K562 (cell line): ENCODE data around the gene SLC2A4. TPM values are rescaled to one million over a fixed set of nuclear protein-coding genes. Genes with fewer than 3 reads are reported as not detected.

Source experiments
- BMI1 ChIP-seq: fragments of 150-350 bp; IDR thresholded peaks from 2 replicates; pipeline ENCODE4 v1.6.1; 2014; ENCODE audit warnings: low read length
- CHCHD3 ChIP-seq: fragments of 250-450 bp; sonication (Bioruptor Pico); IDR thresholded peaks from 2 replicates; pipeline ENCODE4 v2.1.2; 2022; ENCODE audit warnings: mild to moderate bottlenecking
- DNMT1 ChIP-seq: fragments of 450-650 bp; IDR thresholded peaks from 2 replicates; pipeline ENCODE4 v1.6.1; 2016; ENCODE audit warnings: antibody characterized with exemption, mild to moderate bottlenecking
- FOSL1 ChIP-seq: fragments of 200-800 bp; sonication (Bioruptor generic); conservative IDR thresholded peaks from 2 replicates; pipeline ENCODE4 v1.6.1; 2016; ENCODE audit warnings: missing genetic modification characterization, missing compliant biosample characterization
- FOXA3 ChIP-seq, 2 experiments: fragments of 450-650 bp in 1 of 2; sonication (generic) in 1 of 2; formaldehyde crosslinking; IDR thresholded peaks in 1 of 2; conservative IDR thresholded peaks in 1 of 2; 2 replicates each; pipeline versions ENCODE4 v1.4.0 to v1.8.0; 2020 to 2022; ENCODE audit warnings: mild to moderate bottlenecking in 2 of 2, missing genetic modification reagents in 1 of 2
- GABPA ChIP-seq: fragments of 200-800 bp; sonication (Bioruptor generic); conservative IDR thresholded peaks from 2 replicates; pipeline ENCODE4 v1.6.1; 2016; ENCODE audit warnings: low read depth, missing genetic modification characterization, missing compliant biosample characterization
- HCFC1 ChIP-seq: IDR thresholded peaks from 2 replicates; pipeline ENCODE4 v1.6.1; 2012; ENCODE audit warnings: low read depth, low read length, improper control_type of control experiment
- MAFF ChIP-seq: IDR thresholded peaks from 2 replicates; pipeline ENCODE4 v1.6.1; 2012; ENCODE audit warnings: low read length, improper control_type of control experiment
- MCM5 ChIP-seq: fragments of 450-650 bp; IDR thresholded peaks from 2 replicates; pipeline ENCODE4 v1.6.1; 2016; ENCODE audit warnings: low read depth
- NFE2L1 ChIP-seq: fragments of 450-650 bp; IDR thresholded peaks from 2 replicates; pipeline ENCODE4 v1.6.1; 2016; ENCODE audit warnings: missing genetic modification characterization, low read depth, mild to moderate bottlenecking, missing compliant biosample characterization, moderate library complexity, borderline replicate concordance
- NR1H2 ChIP-seq: sonication (generic); formaldehyde crosslinking; IDR thresholded peaks from 2 replicates; pipeline ENCODE4 v1.4.0; 2020; ENCODE audit warnings: mild to moderate bottlenecking, missing genetic modification reagents
- PHF20 ChIP-seq: fragments of 450-650 bp; IDR thresholded peaks from 2 replicates; pipeline ENCODE4 v1.6.1; 2018; ENCODE audit not compliant: partially characterized antibody
- PTTG1 ChIP-seq: fragments of 450-650 bp; IDR thresholded peaks from 2 replicates; pipeline ENCODE4 v1.6.1; 2016; ENCODE audit warnings: low read depth, mild to moderate bottlenecking, missing genetic modification characterization, missing compliant biosample characterization
- RB1 ChIP-seq: fragments of 450-650 bp; IDR thresholded peaks from 2 replicates; pipeline ENCODE4 v1.6.1; 2017; ENCODE audit warnings: low read depth, mild to moderate bottlenecking
- RBFOX2 ChIP-seq: fragments of 200-400 bp; formaldehyde crosslinking; IDR thresholded peaks from 2 replicates; pipeline ENCODE4 v1.6.1; 2017; ENCODE audit warnings: low read depth, mild to moderate bottlenecking, low read length, moderate library complexity
- SIRT6 ChIP-seq: IDR thresholded peaks from one replicate; pipeline ENCODE4 v1.6.1; 2012; ENCODE audit warnings: low read depth, mild to moderate bottlenecking, control low read depth, inconsistent platforms, low read length, moderate library complexity
- TEAD1 ChIP-seq, 2 experiments: fragments of 450-650 bp in 1 of 2; sonication (generic) in 1 of 2; formaldehyde crosslinking; IDR thresholded peaks; 2 replicates each; pipeline versions ENCODE4 v1.4.0 to v1.8.0; 2020 to 2022; ENCODE audit warnings: mild to moderate bottlenecking in 2 of 2, missing genetic modification reagents in 1 of 2
- TEAD4 ChIP-seq, 2 experiments: sonication (generic) in 1 of 2; formaldehyde crosslinking in 1 of 2; IDR thresholded peaks; 2 replicates each; pipeline versions ENCODE4 v1.6.1 to v1.8.0; 2012 to 2022; ENCODE audit warnings: borderline replicate concordance in 1 of 2, inconsistent platforms in 1 of 2, low read length in 1 of 2, mild to moderate bottlenecking in 1 of 2, missing genetic modification reagents in 1 of 2
- TRIM28 ChIP-seq: fragments of 450-650 bp; IDR thresholded peaks from 2 replicates; pipeline ENCODE4 v1.6.1; 2017
- USF1 ChIP-seq: sonication (generic); formaldehyde crosslinking; IDR thresholded peaks from 2 replicates; pipeline ENCODE4 v1.9.0; 2022; ENCODE audit warnings: mild to moderate bottlenecking, missing genetic modification reagents
- ZBTB7A ChIP-seq: IDR thresholded peaks from 2 replicates; pipeline ENCODE4 v1.6.1; 2011; ENCODE audit warnings: low read depth, mild to moderate bottlenecking, low read length, moderate library complexity, borderline replicate concordance; ENCODE audit not compliant: control insufficient read depth
- ZFPM2 ChIP-seq: fragments of 250-450 bp; sonication (Bioruptor Pico); IDR thresholded peaks from 2 replicates; pipeline ENCODE4 v1.5.1; 2022; ENCODE audit warnings: mild to moderate bottlenecking
- ZNF197 ChIP-seq: fragments of 200-800 bp; sonication (Bioruptor generic); IDR thresholded peaks from 2 replicates; pipeline ENCODE4 v1.6.1; 2016; ENCODE audit warnings: low read depth, missing genetic modification characterization, missing compliant biosample characterization
- ZNF23 ChIP-seq: fragments of 250-450 bp; sonication (Bioruptor Pico); IDR thresholded peaks from 2 replicates; pipeline ENCODE4 v1.4.0; 2020; ENCODE audit warnings: mild to moderate bottlenecking
- ZNF274 ChIP-seq: IDR thresholded peaks from 2 replicates; pipeline ENCODE4 v1.6.1; 2011; ENCODE audit warnings: low read depth, mild to moderate bottlenecking, low read length, moderate library complexity, borderline replicate concordance
- ZNF282 ChIP-seq: sonication (generic); formaldehyde crosslinking; IDR thresholded peaks from 2 replicates; pipeline ENCODE4 v1.8.1; 2023; ENCODE audit warnings: missing genetic modification reagents
- ZNF639 ChIP-seq, 2 experiments: fragments of 200-800 bp in 1 of 2; sonication (Bioruptor generic) in 1 of 2; sonication (generic) in 1 of 2; formaldehyde crosslinking in 1 of 2; IDR thresholded peaks in 1 of 2; conservative IDR thresholded peaks in 1 of 2; 2 replicates each; pipeline versions ENCODE4 v1.5.0 to v1.6.1; 2016 to 2020; ENCODE audit warnings: missing compliant biosample characterization in 1 of 2, missing genetic modification characterization in 1 of 2, missing genetic modification reagents in 1 of 2
- polyA plus RNA-seq, 8 experiments: library from polyadenylated mRNA; depleted of rRNA in 4 of 8; stranded (reverse) in 5 of 8; unstranded in 3 of 8; fragments of >200 nt; fragmentation: Nextera tagmentation in 2 of 8; fragmentation: Illumina TruSeq in 1 of 8; extraction: Ambion mirVana in 2 of 8; extraction: Trizol in 1 of 8; gene quantifications; 2 replicates each; pipeline versions ENCODE4 v1.2.1 to v1.2.3, GENCODE V29; 2011 to 2014; ENCODE audit warnings: inconsistent platforms in 1 of 8, missing spikeins in 1 of 8
- total RNA-seq, 7 experiments: library from RNA; depleted of rRNA in 6 of 7; stranded (reverse); fragments of >200 nt in 6 of 7; fragmentation: Illumina TruSeq in 2 of 7; extraction: Trizol in 2 of 7; gene quantifications; 2 replicates each; pipeline versions ENCODE4 v1.2.1 to v1.2.3, GENCODE V29; 2011 to 2021; ENCODE audit warnings: low replicate concordance in 1 of 7

SLC2A4 gene
- total and polyA plus RNA-seq, 9 of the 15 experiments (the other 6 are each of a cell fraction or from before 2014, with no cell fraction given) = 0.74 to 3.5 (median 1.6) TPM

- no peak for TF ChIP-seq USF1 (CRISPR knock-in tag)
- TF ChIP-seq TRIM28 = no peak
- TF ChIP-seq FOXA3 (CRISPR knock-in tag; conservative IDR thresholded peaks at IDR 0.05 in 1 of 2, IDR thresholded peaks at IDR 0.05 in 1 of 2) = no peak
- peak; percentile 81 for TF ChIP-seq RBFOX2
- TF ChIP-seq BMI1 = no peak
- no peak for TF ChIP-seq TEAD4 (IDR thresholded peaks at IDR 0.05; ENCODE audit: low read length)
- TF ChIP-seq TEAD4 (CRISPR knock-in tag; IDR thresholded peaks at IDR 0.05; ENCODE audit: borderline replicate concordance) = no peak
- TF ChIP-seq TEAD1 (CRISPR knock-in tag; IDR thresholded peaks at IDR 0.05) = no peak
- TF ChIP-seq HCFC1 = no peak
- no peak for TF ChIP-seq MCM5
- TF ChIP-seq MAFF = no peak
- no peak for TF ChIP-seq NR1H2 (CRISPR knock-in tag)
- TF ChIP-seq CHCHD3 (CRISPR knock-in tag) = no peak
- TF ChIP-seq ZNF639 (CRISPR knock-in tag; conservative IDR thresholded peaks at IDR 0.05 in 1 of 2, IDR thresholded peaks at IDR 0.05 in 1 of 2) = peak in 1 of 2 experiments; percentile 31; a peak in 1 of 4 replicates
- 0 out of 2 replicates have a peak, but pooled peaks have one; percentile 22 for TF ChIP-seq RB1
- no peak for TF ChIP-seq ZNF197
- no peak for TF ChIP-seq PTTG1 (tag)
- TF ChIP-seq SIRT6 = no peak
- TF ChIP-seq ZFPM2 (CRISPR knock-in tag) = no peak
- TF ChIP-seq FOSL1 (tag) = no peak; the same call in 1 of the 2 replicates
- no peak for TF ChIP-seq ZNF23 (CRISPR knock-in tag)
- TF ChIP-seq ZBTB7A = peak; percentile 71; the same call in 1 of the 2 replicates
- no peak for TF ChIP-seq PHF20
- no peak for TF ChIP-seq ZNF274
- TF ChIP-seq NFE2L1 = no peak
- no peak for TF ChIP-seq ZNF282 (CRISPR knock-in tag)
- TF ChIP-seq GABPA (tag) = no peak; the same call in 1 of the 2 replicates
- TF ChIP-seq DNMT1 = no peak
Measured at GRCh38 chr17:7241783-7242716, 39.5 kb upstream of the SLC2A4 start, which contains the start of gene GABARAP (continued).
